Sigmoid colon (tissue), 7 donors: ENCODE data around the gene CLEC7A. TPM values are rescaled to one million over a fixed set of nuclear protein-coding genes. Genes with fewer than 3 reads are reported as not detected.

ENCODE experiments used
- DNase-seq: peaks from one replicate; pipeline ENCODE4 v3.0.0-alpha.2; 2019
- H3K27ac ChIP-seq, 4 donors: fragments of 200-600 bp; sonication (generic); one replicate each; pipeline ENCODE4 v1.5.1; 2016 to 2019; ENCODE audit warnings: mild to moderate bottlenecking in 1 of 4
- H3K27me3 ChIP-seq, 3 donors: fragments of 200-600 bp; sonication (generic); one replicate each; pipeline ENCODE4 v1.5.1; 2019; ENCODE audit warnings: mild to moderate bottlenecking in 1 of 3
- H3K36me3 ChIP-seq, 4 donors: fragments of 200-600 bp; sonication (generic); one replicate each; pipeline ENCODE4 v1.5.1; 2016 to 2019
- H3K4me1 ChIP-seq, 4 donors: fragments of 200-600 bp; sonication (generic); one replicate each; pipeline ENCODE4 v1.5.1; 2017 to 2019
- H3K4me3 ChIP-seq, 4 donors: fragments of 200-600 bp; sonication (generic); one replicate each; pipeline ENCODE4 v1.5.1; 2017 to 2019; ENCODE audit warnings: mild to moderate bottlenecking in 2 of 4, moderate library complexity in 1 of 4
- H3K9me3 ChIP-seq, 4 donors: fragments of 200-600 bp in 3 of 4; sonication (generic) in 3 of 4; one replicate each; pipeline versions ENCODE4 v1.5.1 to v1.6.1; 2013 to 2019
- CTCF ChIP-seq, 4 experiments: fragments of 450-650 bp in 3 of 4; fragments of 200-600 bp in 1 of 4; IDR thresholded peaks; one replicate each; pipeline ENCODE4 v1.5.1; 2016 to 2019; ENCODE audit warnings: antibody characterized with exemption in 4 of 4, mild to moderate bottlenecking in 3 of 4, moderate library complexity in 2 of 4
- EP300 ChIP-seq, 4 donors: sonication (generic); formaldehyde crosslinking; IDR thresholded peaks; one replicate each; pipeline ENCODE4 v1.6.1; 2017; ENCODE audit warnings: antibody characterized with exemption in 4 of 4
- POLR2A ChIP-seq, 2 donors: fragments of 450-650 bp; IDR thresholded peaks; one replicate each; pipeline ENCODE4 v1.6.1; 2016; ENCODE audit warnings: antibody characterized with exemption in 2 of 2, mild to moderate bottlenecking in 2 of 2, moderate library complexity in 2 of 2
- POLR2AphosphoS5 ChIP-seq, 4 donors: sonication (generic); formaldehyde crosslinking; IDR thresholded peaks; one replicate each; pipeline ENCODE4 v1.6.1; 2017; ENCODE audit warnings: antibody characterized with exemption in 4 of 4
- WGBS, 2 donors: extraction: QIAGEN DNeasy Blood & Tissue Kit; methylation state at CpG; one replicate each; pipeline ENCODE4 v1.1.7; 2013; 5-methylcytosine and 5-hydroxymethylcytosine counted together
- intact Hi-C: fragments of 100-400 bp; cut with DNase I; formaldehyde crosslinking; loops from one replicate; pipeline ENCODE4 v1.15.1; 2023
- polyA plus RNA-seq, 3 donors: library from polyadenylated mRNA; stranded (reverse); fragments of 200-250 nt; gene quantifications; one replicate each; pipeline ENCODE4 v1.2.3, GENCODE V29; 2013
- total RNA-seq, 4 donors: library from RNA; depleted of rRNA; stranded (reverse); fragments of >200 nt; gene quantifications; one replicate each; pipeline ENCODE4 v1.1.0, GENCODE V29; 2016
- donor health status: healthy with polysubstance abuse.
- donor health status: Bipolar disorder and iron deficiency.
- donor health status: healthy.

Gene CLEC7A
- total and polyA plus RNA-seq, 7 donors = 1.8 to 11.1 (median 8.9) TPM

- Histone ChIP-seq H3K4me1 (no peaks in the 10 kb centered on the region), H3K4me3 (no peak overlapping the region), H3K27ac (no peak overlapping the region), H3K36me3 (no peaks in the 10 kb centered on the region), H3K27me3 (no peaks in the 10 kb centered on the region), H3K9me3 (no peaks in the 10 kb centered on the region)
- intact Hi-C loops = no loop called here
- TF ChIP-seq POLR2AphosphoS5 (IDR thresholded peaks at IDR 0.05) (no peak), CTCF (IDR thresholded peaks at IDR 0.05) (no peak), POLR2A (IDR thresholded peaks at IDR 0.05) (no peak), EP300 (IDR thresholded peaks at IDR 0.05) (no peak)
- DNase-seq = no peak
- WGBS, 2 donors = 46 to 60% methylated on average over 8 of the region's 8 CpGs
Measured at GRCh38 chr12:10088955-10089900, 40.8 kb downstream of the CLEC7A start.

- Histone ChIP-seq H3K9me3 (no peaks in the 10 kb centered on the region), H3K4me3 (no peak overlapping the region), H3K27me3 (no peaks in the 10 kb centered on the region), H3K27ac (no peak overlapping the region), H3K4me1 (no peaks in the 10 kb centered on the region), H3K36me3 (no peaks in the 10 kb centered on the region)
- no peak for DNase-seq
- intact Hi-C loops = no loop called here
- no peak for TF ChIP-seq CTCF (IDR thresholded peaks at IDR 0.05)
- TF ChIP-seq POLR2A (IDR thresholded peaks at IDR 0.05) = no peak
- TF ChIP-seq POLR2AphosphoS5 (IDR thresholded peaks at IDR 0.05) = no peak
- TF ChIP-seq EP300 (IDR thresholded peaks at IDR 0.05) = no peak
Measured at GRCh38 chr12:10088031-10088430, 42.0 kb downstream of the CLEC7A start.

GRCh38 chr12:10086387-10086786, 43.6 kb downstream of the CLEC7A start:
- WGBS, 2 donors = 67 to 88% methylated on average over 3 of the region's 3 CpGs

GRCh38 chr12:10084733-10085132, 45.3 kb downstream of the CLEC7A start:
- H3K36me3 ChIP-seq = no peaks in the 10 kb centered on the region
- no peak for DNase-seq
- WGBS, 2 donors = 81 to 92% methylated on average over 6 of the region's 6 CpGs
- no peaks in the 10 kb centered on the region for H3K27me3 ChIP-seq
- intact Hi-C loops = no loop called here
- H3K4me3 ChIP-seq = no peak overlapping the region
- no peaks in the 10 kb centered on the region for H3K4me1 ChIP-seq
- no peaks in the 10 kb centered on the region for H3K9me3 ChIP-seq
- no peak overlapping the region for H3K27ac ChIP-seq
- no peak for TF ChIP-seq POLR2AphosphoS5 (IDR thresholded peaks at IDR 0.05)
- TF ChIP-seq CTCF (IDR thresholded peaks at IDR 0.05) = no peak
- no peak for TF ChIP-seq POLR2A (IDR thresholded peaks at IDR 0.05)

More at GRCh38 chr12:10086387-10086786, 43.6 kb downstream of the CLEC7A start:
- intact Hi-C loops = no loop called here
- no peak for DNase-seq
- Histone ChIP-seq H3K9me3 (no peaks in the 10 kb centered on the region), H3K27ac (no peak overlapping the region), H3K4me1 (no peaks in the 10 kb centered on the region), H3K27me3 (no peaks in the 10 kb centered on the region), H3K36me3 (no peaks in the 10 kb centered on the region), H3K4me3 (no peak overlapping the region)
- TF ChIP-seq POLR2A (IDR thresholded peaks at IDR 0.05) (no peak), CTCF (IDR thresholded peaks at IDR 0.05) (no peak), EP300 (IDR thresholded peaks at IDR 0.05) (no peak), POLR2AphosphoS5 (IDR thresholded peaks at IDR 0.05) (no peak)
